Lung (tissue), 12 donors: Measurements from ENCODE around the gene AHRR. TPM values are rescaled to one million over a fixed set of nuclear protein-coding genes. Genes with fewer than 3 reads are reported as not detected.
A peak's percentile ranks its signal among the peaks of the same experiment; 100 is the strongest.

Source experiments
- ATAC-seq: fragments of 200-7000 bp; cut with Tn5 transposase; one replicate; pipeline ENCODE4 v1.9.1; 2020; ENCODE audit warnings: moderate number of reproducible peaks; ENCODE audit not compliant: insufficient read depth, low FRiP score
- DNase-seq, 3 donors: peaks; one replicate each; pipeline ENCODE4 v3.0.0-alpha.2; 2013 to 2017
- H3K27ac ChIP-seq, 2 donors: one replicate each; pipeline ENCODE4 v1.5.1; 2013; ENCODE audit warnings: mild to moderate bottlenecking in 2 of 2, moderate library complexity in 2 of 2, control low read depth in 1 of 2, inconsistent platforms in 1 of 2, low read depth in 1 of 2, low read length in 1 of 2
- H3K27me3 ChIP-seq, 3 donors: one replicate each; pipeline ENCODE4 v1.5.1; 2013; ENCODE audit warnings: low read length in 2 of 3; ENCODE audit not compliant: control insufficient read depth in 3 of 3, insufficient read depth in 3 of 3
- H3K36me3 ChIP-seq, 4 donors: one replicate each; pipeline ENCODE4 v1.5.1; 2013; ENCODE audit warnings: low read length in 4 of 4, mild to moderate bottlenecking in 1 of 4, moderate library complexity in 1 of 4; ENCODE audit not compliant: control insufficient read depth in 4 of 4, insufficient read depth in 4 of 4
- H3K4me1 ChIP-seq, 5 donors: one replicate each; pipeline ENCODE4 v1.5.1; 2013; ENCODE audit warnings: low read length in 5 of 5, mild to moderate bottlenecking in 2 of 5, moderate library complexity in 1 of 5; ENCODE audit not compliant: control insufficient read depth in 5 of 5, insufficient read depth in 5 of 5
- H3K4me3 ChIP-seq: one replicate; pipeline ENCODE4 v1.5.1; 2013; ENCODE audit warnings: mild to moderate bottlenecking, control low read depth, moderate library complexity
- H3K9ac ChIP-seq, 2 donors: one replicate each; pipeline ENCODE4 v1.5.1; 2013; ENCODE audit warnings: low read length in 2 of 2, control low read depth in 1 of 2; ENCODE audit not compliant: insufficient read depth in 1 of 2
- H3K9me3 ChIP-seq, 4 donors: one replicate each; pipeline ENCODE4 v1.5.1; 2013; ENCODE audit warnings: low read length in 3 of 4, mild to moderate bottlenecking in 1 of 4, moderate library complexity in 1 of 4; ENCODE audit not compliant: control insufficient read depth in 4 of 4, insufficient read depth in 3 of 4
- WGBS, 2 donors: extraction: QIAGEN DNeasy Blood & Tissue Kit; methylation state at CpG; one replicate each; pipeline ENCODE4 v1.1.7; 2013; 5-methylcytosine and 5-hydroxymethylcytosine counted together
- polyA plus RNA-seq, 2 donors: library from polyadenylated mRNA; stranded (reverse); fragments of 200-250 nt; gene quantifications; one replicate each; pipeline ENCODE4 v1.2.1, GENCODE V29; 2013
- total RNA-seq, 2 donors: library from RNA; depleted of rRNA in 1 of 2; stranded (reverse); fragments of >200 nt in 1 of 2; gene quantifications; one replicate each; pipeline ENCODE4 v1.2.1, GENCODE V29; 2014 to 2021
- TF ChIP-seq, protein P1 (sequence below): IDR thresholded peaks from 2 replicates; pipeline ENCODE4 v1.5.1; 2012; ENCODE audit warnings: mild to moderate bottlenecking; ENCODE audit errors: control extremely low read depth, extremely low read depth
- donor health status: control.
- donor health status: control.
- donor health status: Bipolar disorder and iron deficiency.
- donor health status: healthy.
- donor health status: DM: yes; HTN: yes; CAD: no.

The AHRR gene
- total and polyA plus RNA-seq, 4 donors: 0.63 to 8.8 (median 2.8) TPM

DNA sequence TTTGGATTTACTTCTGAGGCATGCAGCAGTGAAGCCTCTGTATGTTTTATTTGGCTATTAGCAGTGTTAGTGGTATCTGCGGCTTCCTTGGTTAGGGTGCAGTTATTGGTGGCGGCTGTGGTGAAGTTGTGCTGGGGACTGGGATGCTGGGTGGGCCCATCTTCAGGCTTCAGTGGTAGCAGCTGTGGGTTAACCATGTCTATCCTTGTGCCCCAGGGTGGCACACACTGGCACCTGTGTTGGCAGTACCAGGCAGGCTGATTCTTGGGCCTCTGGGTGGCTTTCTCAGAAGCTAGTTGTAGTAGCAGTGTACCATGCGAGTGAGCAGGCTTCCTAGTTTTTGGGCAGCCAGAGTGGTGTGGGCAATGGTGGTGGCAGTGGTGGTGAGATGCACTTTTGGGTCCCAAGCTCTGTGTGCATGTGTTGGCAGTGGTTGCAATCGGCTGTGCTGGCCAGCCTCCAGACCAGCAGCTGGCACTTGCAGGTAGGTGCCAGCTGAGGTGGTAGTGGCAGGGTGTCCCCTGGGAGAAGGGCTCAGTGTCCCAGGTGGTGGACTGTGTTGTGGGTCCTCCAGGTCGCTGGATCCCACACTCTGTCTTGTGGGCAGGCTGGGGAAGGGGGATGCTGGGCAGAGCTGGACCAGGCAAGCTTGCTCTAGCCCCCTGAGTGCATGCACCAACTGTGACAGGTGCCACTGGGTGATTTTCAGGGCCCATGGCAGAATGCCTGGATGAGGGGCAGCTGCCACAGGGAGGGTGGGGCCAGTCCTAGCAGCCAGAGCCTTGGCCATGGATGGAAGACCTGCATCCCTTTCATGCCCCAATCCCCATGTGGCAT, 13.6 kb downstream of the AHRR start:
- ATAC-seq (no peak), DNase-seq (no peak)
- 74 to 84% methylated on average over 5 of the region's 5 CpGs for WGBS, 2 donors

DNA sequence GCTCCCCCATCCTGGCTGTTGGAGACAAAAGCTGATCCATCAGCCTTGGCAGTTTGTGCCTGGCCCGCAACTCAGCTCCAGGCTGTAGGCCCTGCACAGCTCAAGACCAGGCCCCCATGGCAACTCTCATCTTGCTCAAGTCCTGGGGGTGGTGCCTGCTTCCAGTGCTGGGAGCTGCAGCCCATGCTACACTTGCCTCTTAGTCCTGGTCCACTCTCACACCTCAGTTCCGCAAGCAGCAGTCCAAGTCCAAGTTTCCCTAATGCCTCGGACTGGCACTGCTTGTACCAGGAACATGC, 14.2 kb downstream of the AHRR start:
- Histone ChIP-seq H3K4me3 (no peak overlapping the region), H3K27me3 (peaks cover 0 to 2% (median 0%) of the 10 kb centered on the region in 3 donors), H3K4me1 (peaks cover 0 to 14% (median 0%) of the 10 kb centered on the region in 5 donors), H3K27ac (no peak overlapping the region), H3K9ac (no peak overlapping the region), H3K36me3 (no peaks in the 10 kb centered on the region), H3K9me3 (no peaks in the 10 kb centered on the region)
- WGBS, 2 donors: 92 to 98% methylated on average over 3 of the region's 3 CpGs
- no peak for DNase-seq
- TF ChIP-seq, protein P1, sequence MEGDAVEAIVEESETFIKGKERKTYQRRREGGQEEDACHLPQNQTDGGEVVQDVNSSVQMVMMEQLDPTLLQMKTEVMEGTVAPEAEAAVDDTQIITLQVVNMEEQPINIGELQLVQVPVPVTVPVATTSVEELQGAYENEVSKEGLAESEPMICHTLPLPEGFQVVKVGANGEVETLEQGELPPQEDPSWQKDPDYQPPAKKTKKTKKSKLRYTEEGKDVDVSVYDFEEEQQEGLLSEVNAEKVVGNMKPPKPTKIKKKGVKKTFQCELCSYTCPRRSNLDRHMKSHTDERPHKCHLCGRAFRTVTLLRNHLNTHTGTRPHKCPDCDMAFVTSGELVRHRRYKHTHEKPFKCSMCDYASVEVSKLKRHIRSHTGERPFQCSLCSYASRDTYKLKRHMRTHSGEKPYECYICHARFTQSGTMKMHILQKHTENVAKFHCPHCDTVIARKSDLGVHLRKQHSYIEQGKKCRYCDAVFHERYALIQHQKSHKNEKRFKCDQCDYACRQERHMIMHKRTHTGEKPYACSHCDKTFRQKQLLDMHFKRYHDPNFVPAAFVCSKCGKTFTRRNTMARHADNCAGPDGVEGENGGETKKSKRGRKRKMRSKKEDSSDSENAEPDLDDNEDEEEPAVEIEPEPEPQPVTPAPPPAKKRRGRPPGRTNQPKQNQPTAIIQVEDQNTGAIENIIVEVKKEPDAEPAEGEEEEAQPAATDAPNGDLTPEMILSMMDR: no peak
- no peak for ATAC-seq

More for the DNA sequence above, 13.6 kb downstream of the AHRR start:
- TF ChIP-seq, protein P1: no peak
- Histone ChIP-seq H3K27ac (no peak overlapping the region), H3K4me3 (no peak overlapping the region), H3K9ac (no peak overlapping the region), H3K27me3 (peaks cover 0 to 2% (median 0%) of the 10 kb centered on the region in 3 donors), H3K9me3 (no peaks in the 10 kb centered on the region), H3K4me1 (peaks cover 0 to 14% (median 0%) of the 10 kb centered on the region in 5 donors), H3K36me3 (no peaks in the 10 kb centered on the region)

DNA sequence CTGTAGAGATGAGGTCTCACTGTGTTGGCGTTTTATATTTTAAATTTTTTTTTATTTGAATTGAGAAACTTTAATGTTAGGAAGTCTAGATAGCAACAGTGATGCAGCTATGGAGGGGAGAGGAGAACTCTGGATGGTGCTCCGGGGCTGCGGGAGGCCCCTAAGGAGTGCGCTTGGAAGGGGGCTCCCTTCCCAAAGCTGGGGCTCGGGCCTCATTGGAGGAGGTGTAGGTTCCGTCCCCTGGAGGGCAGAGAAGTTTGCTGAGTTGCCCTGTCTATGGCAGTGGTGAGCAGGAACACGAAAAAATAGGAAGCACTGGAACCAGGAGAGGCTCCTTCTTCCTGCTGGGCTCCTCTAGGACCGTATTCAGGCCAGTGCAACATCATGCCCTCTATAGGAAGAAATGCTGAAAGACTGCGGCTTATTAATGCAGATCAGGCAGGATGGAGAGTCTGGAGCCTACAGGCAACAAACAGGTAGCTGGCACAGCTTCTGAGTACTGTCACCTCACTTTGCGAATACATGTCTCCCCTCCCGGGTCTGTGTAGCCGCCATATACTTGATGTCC, 16.1 kb downstream of the AHRR start:
- Histone ChIP-seq H3K4me1 (peaks cover 0 to 16% (median 0%) of the 10 kb centered on the region in 5 donors), H3K27ac (no peak overlapping the region), H3K4me3 (no peak overlapping the region), H3K36me3 (no peaks in the 10 kb centered on the region), H3K9me3 (no peaks in the 10 kb centered on the region), H3K27me3 (peaks cover 0 to 2% (median 0%) of the 10 kb centered on the region in 3 donors), H3K9ac (no peak overlapping the region)
- ATAC-seq (no peak), DNase-seq (peak in 2 of 3 donors; percentile 37 to 40)
- 76 to 84% methylated on average over 12 of the region's 12 CpGs for WGBS, 2 donors
- TF ChIP-seq, protein P1: no peak
